Epithelial cell of proximal tubule (primary cell): ENCODE data around the gene VKORC1L1. TPM values are rescaled to one million over a fixed set of nuclear protein-coding genes. Genes with fewer than 3 reads are reported as not detected.

Experiments
- DNase-seq: peaks from one replicate; pipeline ENCODE4 v3.0.0-alpha.2; 2011; ENCODE audit warnings: low read depth
- H3K4me3 ChIP-seq: 2 replicates; pipeline ENCODE4 v1.5.1; 2011; ENCODE audit warnings: low read depth, mild to moderate bottlenecking, low read length
- total RNA-seq: library from RNA; depleted of rRNA; stranded (reverse); fragments of >200 nt; gene quantifications from 2 replicates; pipeline ENCODE4 v1.2.3, GENCODE V29; 2015
- TF ChIP-seq, protein P1 (sequence below): conservative IDR thresholded peaks from 2 replicates; pipeline ENCODE4 v1.5.1; 2012; ENCODE audit warnings: low read depth, mild to moderate bottlenecking, low read length

Gene VKORC1L1
- total RNA-seq, 1 donor from 2014 or later, result 13.8 TPM

- no peak overlapping the region for H3K4me3 ChIP-seq
- DNase-seq, result no peak
- TF ChIP-seq, protein P1, sequence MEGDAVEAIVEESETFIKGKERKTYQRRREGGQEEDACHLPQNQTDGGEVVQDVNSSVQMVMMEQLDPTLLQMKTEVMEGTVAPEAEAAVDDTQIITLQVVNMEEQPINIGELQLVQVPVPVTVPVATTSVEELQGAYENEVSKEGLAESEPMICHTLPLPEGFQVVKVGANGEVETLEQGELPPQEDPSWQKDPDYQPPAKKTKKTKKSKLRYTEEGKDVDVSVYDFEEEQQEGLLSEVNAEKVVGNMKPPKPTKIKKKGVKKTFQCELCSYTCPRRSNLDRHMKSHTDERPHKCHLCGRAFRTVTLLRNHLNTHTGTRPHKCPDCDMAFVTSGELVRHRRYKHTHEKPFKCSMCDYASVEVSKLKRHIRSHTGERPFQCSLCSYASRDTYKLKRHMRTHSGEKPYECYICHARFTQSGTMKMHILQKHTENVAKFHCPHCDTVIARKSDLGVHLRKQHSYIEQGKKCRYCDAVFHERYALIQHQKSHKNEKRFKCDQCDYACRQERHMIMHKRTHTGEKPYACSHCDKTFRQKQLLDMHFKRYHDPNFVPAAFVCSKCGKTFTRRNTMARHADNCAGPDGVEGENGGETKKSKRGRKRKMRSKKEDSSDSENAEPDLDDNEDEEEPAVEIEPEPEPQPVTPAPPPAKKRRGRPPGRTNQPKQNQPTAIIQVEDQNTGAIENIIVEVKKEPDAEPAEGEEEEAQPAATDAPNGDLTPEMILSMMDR, result no peak
Observed at GRCh38 chr7:66007232-66007631, 134.4 kb downstream of the VKORC1L1 start.

Other genes starting within 250 kb of the VKORC1L1 start
- 12.1 and 17.7 TPM in 2 replicates for gene GUSB, start 109.1 kb downstream of the VKORC1L1 start, total RNA-seq
- 39.7 and 71.4 TPM in 2 replicates for gene ASL, start 202.7 kb downstream of the VKORC1L1 start, total RNA-seq
- 26.9 and 47.0 TPM in 2 replicates for gene CRCP, start 241.8 kb downstream of the VKORC1L1 start, total RNA-seq